ENCODE measurements around the gene ARHGAP18.

Gene ARHGAP18

DNA sequence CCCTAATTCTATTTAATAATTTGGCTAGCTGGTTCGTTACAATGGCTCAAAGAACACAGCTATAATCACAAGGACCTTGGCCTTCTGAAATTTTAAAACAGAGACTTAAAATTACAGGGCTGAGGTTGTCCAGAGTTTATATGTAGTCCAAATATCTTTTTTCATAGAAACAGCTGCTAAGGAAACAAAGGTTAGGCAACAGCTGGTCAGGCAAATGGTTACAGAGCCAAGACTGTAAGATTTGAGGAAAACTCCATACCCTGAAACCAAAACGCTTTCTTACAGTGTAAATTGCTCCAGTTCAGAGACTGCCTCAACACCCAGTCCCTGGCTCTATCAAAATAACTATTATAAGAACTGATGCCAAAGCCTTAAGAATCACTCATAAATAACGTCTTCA lies 9.7 kb upstream of the ARHGAP18 start:
- no peak for DNase-seq

DNA sequence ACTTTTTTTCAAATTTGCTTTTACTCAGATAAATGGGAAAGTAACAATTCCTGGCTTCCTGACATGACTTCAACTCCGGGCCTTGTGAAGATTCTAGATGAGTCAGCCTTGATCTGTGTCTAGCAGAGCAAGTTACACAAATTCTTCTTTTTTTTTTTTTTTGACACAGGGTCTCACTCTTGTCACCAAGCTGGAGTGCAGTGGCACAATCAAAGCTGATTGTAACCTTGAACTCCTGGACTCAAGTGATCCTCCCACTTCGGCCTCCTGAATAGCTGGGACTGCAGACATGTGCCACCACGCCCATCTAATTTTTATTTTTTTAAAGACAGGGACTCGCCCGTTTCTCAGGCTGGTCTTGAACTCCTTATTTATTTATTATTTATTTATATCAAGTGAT lies 7.3 kb upstream of the ARHGAP18 start:
- DNase-seq = no peak

DNA sequence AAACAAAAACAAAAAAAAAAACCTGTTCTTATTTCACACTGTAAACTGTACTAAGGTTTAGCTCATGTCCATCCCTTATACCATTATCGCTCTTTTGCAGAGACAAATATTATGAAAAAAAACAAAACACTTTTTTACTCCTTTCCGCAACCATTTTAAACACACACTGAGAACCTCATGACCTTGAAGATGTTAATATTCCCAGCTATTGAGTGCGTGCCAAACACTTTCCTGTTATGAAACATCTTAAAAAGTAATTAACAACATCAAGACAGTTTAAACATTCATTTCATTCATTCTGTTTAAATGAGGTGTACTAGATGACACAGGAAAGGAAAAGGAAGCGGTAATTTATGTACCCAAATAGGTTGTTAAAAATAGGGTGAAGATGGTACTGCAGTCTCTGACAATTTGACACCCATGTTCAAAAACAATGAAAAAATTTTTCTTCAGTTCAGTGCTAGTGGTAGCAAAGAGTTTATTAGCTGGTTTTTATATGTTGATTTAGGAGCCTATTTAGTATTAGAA lies 3.9 kb upstream of the ARHGAP18 start:
- no peak for DNase-seq

- no peak for DNase-seq
Measured at GRCh38 chr6:129711271-129711631, 1.3 kb upstream of the ARHGAP18 start.

GRCh38 chr6:129710450-129711270 lies 683 bp upstream of the ARHGAP18 start:
- no peak for DNase-seq

DNA sequence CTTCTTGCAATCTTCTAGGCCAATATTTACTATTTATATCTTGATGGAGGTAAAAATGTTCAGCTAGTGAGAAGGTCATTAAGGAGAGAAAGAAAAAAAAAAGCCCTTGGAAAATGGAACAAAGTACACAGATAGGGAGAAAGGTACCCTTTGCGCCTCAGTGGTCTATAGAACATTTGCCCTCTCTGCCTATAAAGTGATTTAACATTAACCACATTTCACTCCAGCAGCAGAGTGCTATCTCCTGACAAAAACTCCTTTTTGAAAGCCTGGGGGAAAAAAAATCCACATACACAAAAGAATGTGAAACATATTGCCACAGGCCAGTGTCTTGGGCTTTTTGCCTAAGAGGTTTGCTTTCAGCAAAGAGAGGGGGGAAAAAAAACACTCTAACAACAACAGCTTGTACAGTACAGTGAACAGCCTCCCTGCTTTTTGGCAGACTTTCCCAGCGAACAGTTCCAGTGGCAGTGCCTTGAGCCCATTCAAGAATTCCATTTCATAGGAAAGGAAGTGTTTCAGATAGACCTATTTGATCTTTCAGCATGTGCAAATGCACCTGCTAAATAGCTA lies 695 bp downstream of the ARHGAP18 start:
- no peak for DNase-seq

- no peak for DNase-seq
Measured at GRCh38 chr6:129708496-129709195, 1.3 kb downstream of the ARHGAP18 start.

DNA sequence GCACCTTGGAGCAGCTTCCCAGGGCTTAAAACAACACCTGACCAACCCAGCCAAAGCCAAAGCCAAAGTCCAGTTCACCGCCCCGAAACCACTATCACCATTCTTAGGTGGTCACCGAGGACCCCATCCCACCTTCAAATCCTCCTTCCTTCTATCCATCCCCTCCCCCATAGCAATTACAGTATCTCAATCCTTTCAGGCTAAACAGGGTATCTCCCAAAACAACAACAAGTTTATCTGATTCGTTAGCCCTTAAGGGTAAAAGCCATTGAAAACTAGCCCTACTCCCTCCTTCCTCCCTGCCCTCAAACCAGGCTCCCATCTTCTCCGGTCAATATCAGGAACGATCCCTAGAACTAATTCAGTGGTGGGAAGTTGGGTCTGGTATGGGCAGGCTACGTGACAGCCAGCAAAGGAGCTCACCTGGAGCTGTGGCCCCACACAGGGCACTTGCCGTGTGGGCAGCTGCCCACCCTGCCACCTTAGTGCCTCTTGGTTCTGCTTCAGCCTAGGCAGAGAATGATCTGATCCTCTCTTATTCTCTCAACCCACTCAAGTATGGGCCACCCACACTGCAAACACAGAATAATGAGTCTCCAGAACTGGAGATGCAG lies 2.0 kb downstream of the ARHGAP18 start:
- no peak for DNase-seq

DNA sequence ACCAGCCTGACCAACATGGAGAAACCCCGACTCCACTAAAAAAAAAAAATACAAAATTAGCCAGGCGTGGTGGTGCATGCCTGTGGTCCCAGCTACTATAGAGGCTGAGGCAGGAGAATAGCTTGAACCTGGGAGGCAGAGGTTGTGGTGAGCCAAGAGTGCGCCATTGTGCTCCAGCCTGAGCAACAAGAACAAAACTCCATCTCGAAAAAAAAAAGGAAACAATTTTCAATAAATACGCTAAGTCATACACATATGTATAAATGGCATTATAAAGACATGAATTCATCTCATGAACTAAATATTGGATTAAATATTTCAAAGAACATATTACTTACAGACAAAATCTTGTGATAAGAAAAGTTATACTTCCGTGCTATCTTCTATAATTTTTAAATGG lies 2.9 kb downstream of the ARHGAP18 start:
- no peak for DNase-seq

DNA sequence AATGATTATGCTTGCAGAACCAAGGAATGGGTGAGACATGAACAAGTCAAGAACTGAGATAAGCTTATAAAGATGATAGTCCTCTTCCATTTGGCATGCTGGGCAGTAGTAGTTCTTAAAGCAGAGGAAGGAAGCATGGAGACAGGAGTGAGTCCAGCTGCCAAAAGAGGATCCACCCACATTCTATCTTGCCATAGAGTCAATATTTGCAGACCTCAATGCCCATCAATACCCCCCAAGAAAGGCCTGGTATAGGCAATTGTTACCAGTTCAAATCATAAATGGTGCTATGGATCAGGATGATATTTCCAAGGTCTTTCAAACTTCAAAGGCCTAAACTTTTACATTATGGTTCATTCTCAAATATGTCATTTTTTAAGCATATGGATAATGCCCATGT lies 4.8 kb downstream of the ARHGAP18 start:
- DNase-seq = no peak

GRCh38 chr6:129704708-129705107 lies 5.3 kb downstream of the ARHGAP18 start:
- no peak for DNase-seq

DNA sequence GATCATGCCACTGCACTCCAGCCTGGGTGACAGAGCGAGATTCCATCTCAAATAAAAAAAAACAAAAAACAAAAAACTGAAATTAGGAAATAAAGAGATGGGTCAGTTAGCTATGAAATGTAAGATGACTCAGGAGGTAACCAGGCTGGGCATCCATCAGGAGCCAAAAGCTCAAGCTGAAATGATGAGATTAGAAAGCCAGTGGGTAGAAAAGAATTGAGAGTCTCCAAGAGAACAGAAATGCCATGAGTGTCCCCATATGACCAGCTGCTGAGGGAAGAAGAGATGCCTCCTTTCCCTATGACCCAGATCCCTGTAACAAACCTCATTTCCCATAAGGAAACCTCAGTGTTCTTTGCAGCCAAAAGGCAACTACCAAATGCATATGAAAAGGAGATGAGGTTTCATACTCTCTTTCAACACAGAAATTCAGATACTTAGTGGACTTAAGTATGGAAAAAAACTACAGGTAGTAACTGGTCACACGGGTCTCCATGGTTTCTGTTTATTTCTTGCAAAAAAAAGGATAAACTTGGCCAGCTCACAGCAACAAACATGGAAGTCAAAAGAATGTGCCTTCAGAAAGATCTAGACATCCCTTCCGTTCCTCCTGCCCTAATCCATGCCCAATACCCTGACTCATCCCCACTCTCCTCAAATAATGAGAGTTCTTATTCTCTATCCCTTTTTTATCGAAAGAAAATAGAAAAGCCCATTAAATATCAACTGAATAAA lies 8.1 kb downstream of the ARHGAP18 start:
- DNase-seq = no peak

- no peak for DNase-seq
Measured at GRCh38 chr6:129700666-129701065, 9.3 kb downstream of the ARHGAP18 start.

- DNase-seq = peak; percentile 51 to 80
Measured at GRCh38 chr6:129699659-129700058, 10.3 kb downstream of the ARHGAP18 start.

DNA sequence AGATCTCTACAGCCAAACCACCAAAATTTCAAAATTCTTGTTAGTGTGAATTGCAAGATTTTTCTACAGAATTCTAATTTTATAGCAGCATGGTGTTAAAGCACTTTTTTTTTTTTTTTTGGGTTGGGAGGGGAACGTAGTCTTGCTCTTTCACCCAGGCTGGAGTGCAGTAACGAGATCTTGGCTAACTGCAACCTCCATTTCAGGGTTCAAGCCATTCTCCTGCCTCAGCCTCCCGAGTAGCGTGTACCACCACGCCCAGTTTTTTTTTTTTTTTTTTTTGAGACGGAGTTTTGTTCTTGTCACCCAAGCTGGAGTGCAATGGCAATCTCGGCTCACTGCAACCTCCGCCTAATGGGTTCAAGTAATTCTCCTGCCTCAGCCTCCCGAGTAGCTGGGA lies 11.5 kb downstream of the ARHGAP18 start:
- DNase-seq = no peak

DNA sequence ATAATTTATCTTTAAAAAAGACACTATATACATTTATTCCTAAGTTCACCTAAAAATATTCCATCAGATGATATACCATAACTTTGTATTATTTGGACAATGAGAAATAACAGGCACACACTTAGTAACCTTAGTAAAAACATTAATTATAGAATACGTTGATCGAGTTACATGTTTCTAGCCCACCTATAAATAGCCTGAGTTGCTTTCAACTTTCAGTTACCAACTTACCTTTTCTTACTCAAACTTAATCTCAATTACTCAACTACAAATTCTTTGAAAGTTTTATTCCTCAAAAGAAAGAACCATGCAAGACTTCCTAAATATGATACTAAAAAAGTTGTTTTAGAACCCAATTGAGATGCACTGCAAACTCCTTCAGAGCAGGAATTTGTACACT lies 12.2 kb downstream of the ARHGAP18 start:
- no peak for DNase-seq

DNA sequence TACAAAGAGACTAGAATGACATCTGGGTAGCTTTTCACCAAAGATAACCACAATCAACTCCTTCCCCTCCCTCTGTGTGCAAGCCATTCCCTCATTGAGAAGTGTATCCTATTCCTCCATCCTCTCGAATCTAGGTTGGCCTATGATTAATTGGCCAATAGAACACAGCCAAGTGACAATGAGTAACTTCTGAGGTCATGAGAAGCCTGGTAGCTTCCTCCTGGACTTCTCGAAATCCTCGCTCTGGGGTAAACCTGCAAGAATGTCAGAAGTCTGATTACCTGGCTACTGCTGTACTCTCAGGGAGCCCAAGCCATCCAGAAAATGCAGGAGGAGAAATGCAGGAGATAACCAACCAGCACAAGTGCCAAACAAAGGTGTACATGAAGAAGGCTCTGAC lies 13.1 kb downstream of the ARHGAP18 start:
- DNase-seq = peak; percentile 44 to 71

- no peak for DNase-seq
Measured at GRCh38 chr6:129696028-129696418, 14.0 kb downstream of the ARHGAP18 start.

GRCh38 chr6:129695373-129696027 lies 14.5 kb downstream of the ARHGAP18 start:
- peak in 1 of 2 donors; percentile 62 for DNase-seq

DNA sequence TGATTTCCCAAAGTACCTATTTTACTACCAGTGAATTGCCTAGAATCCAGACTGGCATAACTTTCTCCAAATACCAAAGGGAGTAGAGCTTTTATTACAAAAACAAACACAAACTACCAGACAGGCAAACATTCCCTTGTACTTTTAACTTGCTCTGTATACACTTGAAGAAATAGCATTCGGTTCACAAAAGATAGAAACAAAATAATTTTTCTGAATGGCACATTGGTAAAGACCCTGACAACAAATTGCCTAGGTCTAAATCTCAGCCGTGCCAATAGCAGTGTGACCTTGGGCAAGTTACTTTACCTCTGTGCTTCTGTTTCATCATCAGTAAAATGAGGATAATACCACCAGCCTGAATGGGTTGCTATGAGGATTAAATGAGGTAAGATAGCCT lies 15.9 kb downstream of the ARHGAP18 start:
- no peak for DNase-seq

GRCh38 chr6:129692467-129692866 lies 17.5 kb downstream of the ARHGAP18 start:
- no peak for DNase-seq

DNA sequence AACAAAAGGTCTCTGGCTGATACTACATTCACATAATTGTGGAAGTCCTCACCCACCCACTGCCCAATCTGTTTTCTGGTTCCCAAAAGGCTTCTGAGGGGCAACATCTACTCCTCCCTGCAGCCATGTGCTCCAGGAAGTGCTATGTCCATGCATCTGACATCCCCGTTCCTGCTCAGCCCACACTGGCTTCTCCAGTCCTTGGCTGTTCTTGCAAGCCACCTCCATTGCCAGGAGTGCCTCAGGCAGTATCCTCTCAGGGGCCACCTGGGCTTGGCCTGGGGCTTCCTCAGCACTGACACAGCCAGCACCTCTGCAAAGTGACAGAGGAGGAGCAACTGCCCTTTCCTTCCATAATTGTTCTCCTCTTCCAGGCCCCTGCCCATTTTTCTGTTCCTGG lies 18.3 kb downstream of the ARHGAP18 start:
- DNase-seq = no peak
